HG03097 (cell line): ENCODE data around the gene RHOF.
"Not testable (repeated sequence)": the region's sequence is repeated elsewhere in the genome, so short reads cannot be mapped to it uniquely, and the experiment has no call there.

Source experiments
- ATAC-seq: cut with Tn5 transposase; IDR thresholded peaks from one replicate; pipeline ENCODE4 v1.9.1; 2021; ENCODE audit not compliant: unreplicated experiment, low FRiP score

RHOF gene

DNA sequence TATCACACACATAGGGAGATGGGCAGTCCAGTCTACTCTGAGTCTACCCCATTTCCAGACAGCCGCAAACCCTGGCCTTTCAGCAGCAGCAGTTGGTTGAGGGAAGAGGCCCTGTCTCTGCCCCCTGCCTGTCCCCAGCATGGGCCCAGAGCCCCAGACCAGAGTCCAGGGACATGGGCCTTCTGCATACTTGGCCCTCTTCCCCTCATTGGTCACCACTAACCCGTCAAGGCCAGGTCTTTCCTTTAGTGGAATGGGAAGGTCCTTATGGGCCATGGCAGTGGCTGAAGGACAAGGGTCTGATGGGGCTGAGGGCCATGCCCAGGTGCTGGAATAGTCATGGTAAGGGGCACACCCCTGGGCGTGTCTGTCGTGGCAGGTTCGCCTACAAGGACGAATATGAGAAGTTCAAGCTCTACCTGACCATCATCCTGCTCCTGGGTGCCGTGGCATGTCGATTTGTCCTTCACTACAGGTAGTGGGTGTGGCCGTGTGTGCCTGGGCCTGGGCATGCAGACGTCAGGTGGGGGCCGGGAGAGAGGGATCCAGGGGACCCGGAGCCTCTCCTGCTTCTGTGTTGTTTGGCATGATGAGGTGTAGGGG lies 41.6 kb downstream of the RHOF start:
- no peak for ATAC-seq

GRCh38 chr12:121751034-121751433 lies 42.5 kb downstream of the RHOF start:
- ATAC-seq = no peak

DNA sequence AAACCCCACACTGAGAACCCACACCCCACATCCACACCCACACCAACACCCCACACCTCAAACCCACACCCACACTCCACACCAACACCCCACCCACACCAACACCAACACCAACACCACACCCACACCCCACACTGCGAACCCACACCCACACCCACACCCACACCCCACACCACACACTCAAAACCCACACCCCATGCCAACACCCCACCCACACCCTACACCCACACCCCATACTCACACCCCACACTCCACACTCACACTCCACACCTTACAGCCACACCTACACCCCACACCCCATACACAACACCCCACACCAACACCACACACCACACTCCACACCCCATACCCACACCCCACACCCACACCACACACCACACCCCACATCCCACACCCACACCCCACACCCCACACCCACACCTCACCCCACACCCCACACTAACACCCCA lies 43.0 kb downstream of the RHOF start:
- no peak for ATAC-seq

GRCh38 chr12:121749267-121749666 lies 44.2 kb downstream of the RHOF start:
- no peak for ATAC-seq

- ATAC-seq = no peak
Measured at GRCh38 chr12:121748571-121749265, 44.8 kb downstream of the RHOF start.

DNA sequence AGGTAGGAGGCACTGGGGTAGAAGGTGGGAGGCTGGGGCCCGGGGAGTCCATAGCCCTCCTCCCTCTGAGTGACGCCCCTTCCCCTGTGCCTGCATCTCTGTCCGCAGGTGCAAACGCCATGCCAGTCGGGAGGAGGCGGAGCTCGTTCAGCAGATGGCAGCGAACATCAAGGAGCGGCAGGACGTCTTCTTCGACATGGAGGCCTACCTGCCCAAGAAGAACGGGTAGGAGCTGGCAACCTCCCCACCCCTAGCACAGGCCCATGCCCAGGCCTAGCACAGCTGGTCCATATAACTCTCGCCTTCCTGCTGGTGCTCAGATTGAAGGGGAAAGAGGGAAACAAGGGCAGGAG lies 45.3 kb downstream of the RHOF start:
- no peak for ATAC-seq

GRCh38 chr12:121745545-121745944 lies 47.9 kb downstream of the RHOF start:
- ATAC-seq = not testable (repeated sequence)

DNA sequence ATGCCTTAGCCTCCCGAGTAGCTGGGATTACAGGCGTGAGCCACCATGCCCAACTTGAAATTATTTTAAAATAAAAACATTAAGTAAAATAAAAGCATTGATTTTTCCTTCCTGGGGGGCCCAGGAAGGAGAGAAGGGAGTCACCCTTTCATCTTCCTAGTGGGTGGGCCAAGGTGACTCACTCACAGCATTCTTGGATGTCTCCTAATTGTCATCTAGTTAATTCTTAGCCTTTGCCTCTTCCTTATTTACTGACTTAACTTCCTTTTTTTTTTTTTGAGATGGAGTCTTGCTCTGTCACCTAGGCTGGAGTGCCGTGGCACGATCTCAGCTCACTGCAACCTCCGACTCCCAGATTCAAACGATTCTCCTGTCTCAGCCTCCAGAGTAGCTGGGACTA lies 51.7 kb downstream of the RHOF start:
- ATAC-seq = no peak

GRCh38 chr12:121740847-121741246 lies 52.6 kb downstream of the RHOF start:
- ATAC-seq = no peak

GRCh38 chr12:121738340-121738858 lies 55.1 kb downstream of the RHOF start:
- no peak for ATAC-seq

- ATAC-seq = no peak
Measured at GRCh38 chr12:121733849-121734248, 59.6 kb downstream of the RHOF start.

DNA sequence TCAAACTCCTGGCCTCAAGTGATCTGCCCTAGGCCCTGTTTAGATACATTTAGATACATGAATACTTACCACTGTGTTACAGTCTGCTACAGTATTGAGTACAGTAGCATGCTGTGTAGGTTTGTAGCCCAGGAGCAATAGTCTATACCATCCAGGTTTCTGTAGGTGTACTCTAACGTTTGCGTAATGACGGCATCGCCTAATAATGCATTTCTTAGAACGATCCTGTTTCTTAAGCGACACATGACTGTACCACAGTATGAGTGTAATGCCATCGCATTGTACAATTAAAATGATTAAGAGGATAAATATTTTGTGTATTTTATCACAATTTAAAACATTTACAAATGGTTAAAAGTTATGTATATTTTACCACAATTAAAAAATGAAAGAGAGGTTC lies 62.0 kb downstream of the RHOF start:
- no peak for ATAC-seq

- no peak for ATAC-seq
Measured at GRCh38 chr12:121729021-121729420, 64.5 kb downstream of the RHOF start.
